ENCODE data around the gene LEF1. TPM values are rescaled to one million over a fixed set of nuclear protein-coding genes. Genes with fewer than 3 reads are reported as not detected.

The LEF1 gene
- total RNA-seq, 1 experiment from 2014 or later = 22.3 TPM

DNA sequence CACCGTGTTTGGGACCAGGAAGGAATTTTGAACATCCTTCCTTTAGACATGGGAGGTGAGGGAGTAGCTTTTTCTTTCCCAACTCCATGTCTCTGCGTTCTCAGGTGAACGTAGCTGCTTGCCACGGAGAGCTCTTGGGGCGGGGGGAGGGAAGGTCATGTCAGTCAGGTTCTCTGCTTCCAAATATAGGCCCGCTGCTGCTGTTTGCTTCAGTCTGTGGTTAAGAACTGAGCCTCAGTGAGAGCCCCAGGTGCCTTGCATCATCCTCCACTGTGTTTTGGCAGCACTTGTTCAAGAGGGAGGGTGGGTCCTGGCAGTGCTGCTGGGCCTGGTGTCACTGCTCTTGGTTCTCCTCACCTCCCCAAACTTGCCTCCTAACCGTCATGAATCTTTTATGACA, 132.5 kb downstream of the LEF1 start:
- Histone ChIP-seq H3K4me3 (ENCODE audit: low read depth, low read length) (no peak overlapping the region), H3K27me3 (replicated peaks; ENCODE audit: control insufficient read depth, insufficient read depth, low read length) (no peaks in the 10 kb centered on the region), H3K9me3 (no peaks in the 10 kb centered on the region), H3K36me3 (ENCODE audit: control insufficient read depth, insufficient read depth, low read length) (peaks cover under 1% of the 10 kb centered on the region; the same call in 1 of the 2 replicates), H3K4me1 (no peaks in the 10 kb centered on the region)
- H3K4me3 Mint-ChIP-seq (ENCODE audit: unreplicated experiment) = no peak overlapping the region
- ChIA-PET POLR2A (no interaction called here), CTCF (no interaction called here)
- no peaks in the 10 kb centered on the region for H3K4me1 Mint-ChIP-seq (ENCODE audit: low read depth, unreplicated experiment)
- no peak for DNase-seq
- no TSS peak for BruUV-seq (replicated peaks)
- H3K27me3 Mint-ChIP-seq (ENCODE audit: insufficient read depth, unreplicated experiment) = no peaks in the 10 kb centered on the region
- TF ChIP-seq, protein P1, sequence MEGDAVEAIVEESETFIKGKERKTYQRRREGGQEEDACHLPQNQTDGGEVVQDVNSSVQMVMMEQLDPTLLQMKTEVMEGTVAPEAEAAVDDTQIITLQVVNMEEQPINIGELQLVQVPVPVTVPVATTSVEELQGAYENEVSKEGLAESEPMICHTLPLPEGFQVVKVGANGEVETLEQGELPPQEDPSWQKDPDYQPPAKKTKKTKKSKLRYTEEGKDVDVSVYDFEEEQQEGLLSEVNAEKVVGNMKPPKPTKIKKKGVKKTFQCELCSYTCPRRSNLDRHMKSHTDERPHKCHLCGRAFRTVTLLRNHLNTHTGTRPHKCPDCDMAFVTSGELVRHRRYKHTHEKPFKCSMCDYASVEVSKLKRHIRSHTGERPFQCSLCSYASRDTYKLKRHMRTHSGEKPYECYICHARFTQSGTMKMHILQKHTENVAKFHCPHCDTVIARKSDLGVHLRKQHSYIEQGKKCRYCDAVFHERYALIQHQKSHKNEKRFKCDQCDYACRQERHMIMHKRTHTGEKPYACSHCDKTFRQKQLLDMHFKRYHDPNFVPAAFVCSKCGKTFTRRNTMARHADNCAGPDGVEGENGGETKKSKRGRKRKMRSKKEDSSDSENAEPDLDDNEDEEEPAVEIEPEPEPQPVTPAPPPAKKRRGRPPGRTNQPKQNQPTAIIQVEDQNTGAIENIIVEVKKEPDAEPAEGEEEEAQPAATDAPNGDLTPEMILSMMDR (IDR thresholded peaks at IDR 0.05; ENCODE audit: insufficient read depth in 1 of 2, low read depth in 1 of 2, low read length in 1 of 2, severe bottlenecking in 1 of 2, unreplicated experiment in 1 of 2) = no peak
- no peaks in the 10 kb centered on the region for H3K9me3 Mint-ChIP-seq (ENCODE audit: unreplicated experiment)
- no peak overlapping the region for H3K27ac Mint-ChIP-seq (ENCODE audit: unreplicated experiment)
- peaks cover 5% of the 10 kb centered on the region for H3K36me3 Mint-ChIP-seq (ENCODE audit: insufficient read depth, unreplicated experiment)
- intact Hi-C loops (cut with micrococcal nuclease; ENCODE audit: unreplicated experiment) = no loop called here

DNA sequence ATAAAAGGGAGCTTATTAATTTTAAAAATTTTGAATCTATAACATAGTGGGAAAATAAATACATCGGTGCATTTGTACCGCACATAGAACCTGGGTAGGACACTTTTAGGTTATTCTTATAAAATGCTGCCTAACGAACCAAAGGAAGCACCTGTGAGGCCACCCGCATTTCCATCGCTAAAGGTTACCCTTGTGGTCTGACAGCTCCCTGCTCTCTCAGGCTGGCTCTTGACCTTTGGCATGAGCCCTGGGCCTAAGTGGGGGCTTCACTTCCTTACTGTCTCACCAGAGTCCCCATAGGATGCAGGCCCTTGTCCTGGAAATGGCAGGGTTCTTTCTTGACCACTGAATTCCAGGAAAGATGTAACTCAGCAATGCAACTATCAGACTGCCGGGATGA, 133.0 kb downstream of the LEF1 start:
- no peaks in the 10 kb centered on the region for H3K27me3 Mint-ChIP-seq (ENCODE audit: insufficient read depth, unreplicated experiment)
- peaks cover 5% of the 10 kb centered on the region for H3K36me3 Mint-ChIP-seq (ENCODE audit: insufficient read depth, unreplicated experiment)
- H3K27ac Mint-ChIP-seq (ENCODE audit: unreplicated experiment) = no peak overlapping the region
- POLR2A ChIA-PET = no interaction called here
- no peaks in the 10 kb centered on the region for H3K4me1 ChIP-seq
- H3K4me3 ChIP-seq (ENCODE audit: low read depth, low read length) = no peak overlapping the region
- CTCF ChIA-PET = no interaction called here
- no peak overlapping the region for H3K4me3 Mint-ChIP-seq (ENCODE audit: unreplicated experiment)
- intact Hi-C loops (cut with micrococcal nuclease; ENCODE audit: unreplicated experiment) = no loop called here
- DNase-seq = no peak
- no peaks in the 10 kb centered on the region for H3K9me3 Mint-ChIP-seq (ENCODE audit: unreplicated experiment)
- TF ChIP-seq, protein P1 (IDR thresholded peaks at IDR 0.05; ENCODE audit: insufficient read depth in 1 of 2, low read depth in 1 of 2, low read length in 1 of 2, severe bottlenecking in 1 of 2, unreplicated experiment in 1 of 2) = no peak
- H3K36me3 ChIP-seq (ENCODE audit: control insufficient read depth, insufficient read depth, low read length) = peaks cover 2% of the 10 kb centered on the region; the same call in 1 of the 2 replicates
- BruUV-seq (replicated peaks) = no TSS peak
- no peaks in the 10 kb centered on the region for H3K4me1 Mint-ChIP-seq (ENCODE audit: low read depth, unreplicated experiment)
- H3K9me3 ChIP-seq = no peaks in the 10 kb centered on the region
- H3K27me3 ChIP-seq (replicated peaks; ENCODE audit: control insufficient read depth, insufficient read depth, low read length) = no peaks in the 10 kb centered on the region

DNA sequence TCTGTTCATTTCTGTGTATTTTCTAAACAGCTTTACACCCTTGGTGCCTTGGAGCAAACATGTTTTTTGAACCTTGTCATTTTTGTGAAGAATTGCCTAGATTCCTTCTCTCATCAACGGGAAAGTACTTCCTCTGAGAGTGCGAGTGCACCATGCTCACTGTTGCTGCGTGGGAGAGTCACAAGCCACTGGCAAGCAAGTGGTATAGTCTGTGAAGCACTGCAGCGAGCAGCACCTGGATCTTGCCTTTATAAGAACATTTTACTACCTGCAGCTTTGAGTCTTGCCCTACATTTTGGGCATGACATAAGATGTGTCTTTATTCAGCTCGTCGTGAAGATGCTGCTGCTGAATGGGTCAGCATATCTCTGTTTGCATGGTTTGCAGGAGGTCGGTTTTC, 134.2 kb downstream of the LEF1 start:
- Mint-ChIP-seq H3K27ac (ENCODE audit: unreplicated experiment) (no peak overlapping the region), H3K4me1 (ENCODE audit: low read depth, unreplicated experiment) (no peaks in the 10 kb centered on the region), H3K4me3 (ENCODE audit: unreplicated experiment) (no peak overlapping the region), H3K9me3 (ENCODE audit: unreplicated experiment) (no peaks in the 10 kb centered on the region), H3K27me3 (ENCODE audit: insufficient read depth, unreplicated experiment) (no peaks in the 10 kb centered on the region), H3K36me3 (ENCODE audit: insufficient read depth, unreplicated experiment) (peaks cover 5% of the 10 kb centered on the region)
- intact Hi-C loops (cut with micrococcal nuclease; ENCODE audit: unreplicated experiment) = loop anchor here (5.0 kb wide), 1 partner anchor 458 kb away; no protein-coding TSS in a partner anchor
- no TSS peak for BruUV-seq (replicated peaks)
- DNase-seq = no peak
- H3K9me3 ChIP-seq = no peaks in the 10 kb centered on the region
- ChIA-PET CTCF (no interaction called here), POLR2A (no interaction called here)
- H3K36me3 ChIP-seq (ENCODE audit: control insufficient read depth, insufficient read depth, low read length) = peaks cover 2% of the 10 kb centered on the region; the same call in 1 of the 2 replicates
- H3K27me3 ChIP-seq (replicated peaks; ENCODE audit: control insufficient read depth, insufficient read depth, low read length) = no peaks in the 10 kb centered on the region
- H3K4me3 ChIP-seq (ENCODE audit: low read depth, low read length) = no peak overlapping the region
- no peaks in the 10 kb centered on the region for H3K4me1 ChIP-seq
- TF ChIP-seq, protein P1 (IDR thresholded peaks at IDR 0.05; ENCODE audit: insufficient read depth in 1 of 2, low read depth in 1 of 2, low read length in 1 of 2, severe bottlenecking in 1 of 2, unreplicated experiment in 1 of 2) = no peak
